GM20000 (cell line): Measurements from ENCODE around the gene RAD50.
"Not testable (repeated sequence)": the region's sequence is repeated elsewhere in the genome, so short reads cannot be mapped to it uniquely, and the experiment has no call there.

Experiments used
- DNase-seq: peaks from one replicate; pipeline ENCODE4 v3.0.0; 2012; ENCODE audit warnings: low spot score
- TF ChIP-seq, protein P1 (sequence below): IDR thresholded peaks from 2 replicates; pipeline ENCODE4 v1.5.1; 2012; ENCODE audit warnings: mild to moderate bottlenecking, control low read depth; ENCODE audit errors: extremely low read depth, missing control alignments

Gene RAD50

GRCh38 chr5:132556763-132557477 is at the start of gene RAD50:
Gene RAD50, plus strand, starts transcription at chr5:132556977. Its CDS starts 348 bp downstream, at chr5:132557325.
- TF ChIP-seq, protein P1, sequence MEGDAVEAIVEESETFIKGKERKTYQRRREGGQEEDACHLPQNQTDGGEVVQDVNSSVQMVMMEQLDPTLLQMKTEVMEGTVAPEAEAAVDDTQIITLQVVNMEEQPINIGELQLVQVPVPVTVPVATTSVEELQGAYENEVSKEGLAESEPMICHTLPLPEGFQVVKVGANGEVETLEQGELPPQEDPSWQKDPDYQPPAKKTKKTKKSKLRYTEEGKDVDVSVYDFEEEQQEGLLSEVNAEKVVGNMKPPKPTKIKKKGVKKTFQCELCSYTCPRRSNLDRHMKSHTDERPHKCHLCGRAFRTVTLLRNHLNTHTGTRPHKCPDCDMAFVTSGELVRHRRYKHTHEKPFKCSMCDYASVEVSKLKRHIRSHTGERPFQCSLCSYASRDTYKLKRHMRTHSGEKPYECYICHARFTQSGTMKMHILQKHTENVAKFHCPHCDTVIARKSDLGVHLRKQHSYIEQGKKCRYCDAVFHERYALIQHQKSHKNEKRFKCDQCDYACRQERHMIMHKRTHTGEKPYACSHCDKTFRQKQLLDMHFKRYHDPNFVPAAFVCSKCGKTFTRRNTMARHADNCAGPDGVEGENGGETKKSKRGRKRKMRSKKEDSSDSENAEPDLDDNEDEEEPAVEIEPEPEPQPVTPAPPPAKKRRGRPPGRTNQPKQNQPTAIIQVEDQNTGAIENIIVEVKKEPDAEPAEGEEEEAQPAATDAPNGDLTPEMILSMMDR: no peak
- peak; percentile 89 for DNase-seq

DNA sequence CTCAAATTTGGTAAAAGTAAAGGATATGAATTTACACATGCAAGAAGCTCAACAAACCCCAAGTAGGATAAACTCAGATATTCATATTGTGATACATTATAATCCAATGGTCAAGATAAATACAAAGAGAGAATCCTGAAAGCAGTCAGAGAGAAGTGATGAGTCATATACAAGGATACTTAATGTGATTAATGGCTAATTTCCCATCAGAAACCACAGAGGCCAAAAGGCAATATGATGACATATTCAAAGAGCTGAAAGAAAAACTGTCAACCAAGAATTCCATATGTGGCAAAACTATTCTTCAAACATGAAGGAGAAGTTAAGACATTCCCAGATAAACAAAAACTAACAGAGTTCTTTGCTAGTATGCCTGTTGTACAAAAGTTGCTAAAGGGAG is 46.7 kb upstream of the RAD50 start:
- TF ChIP-seq, protein P1: no peak

GRCh38 chr5:132513618-132514336 is 43.0 kb upstream of the RAD50 start:
- not testable (repeated sequence) for DNase-seq

More for the DNA sequence above, 46.7 kb upstream of the RAD50 start:
- DNase-seq: no peak

DNA sequence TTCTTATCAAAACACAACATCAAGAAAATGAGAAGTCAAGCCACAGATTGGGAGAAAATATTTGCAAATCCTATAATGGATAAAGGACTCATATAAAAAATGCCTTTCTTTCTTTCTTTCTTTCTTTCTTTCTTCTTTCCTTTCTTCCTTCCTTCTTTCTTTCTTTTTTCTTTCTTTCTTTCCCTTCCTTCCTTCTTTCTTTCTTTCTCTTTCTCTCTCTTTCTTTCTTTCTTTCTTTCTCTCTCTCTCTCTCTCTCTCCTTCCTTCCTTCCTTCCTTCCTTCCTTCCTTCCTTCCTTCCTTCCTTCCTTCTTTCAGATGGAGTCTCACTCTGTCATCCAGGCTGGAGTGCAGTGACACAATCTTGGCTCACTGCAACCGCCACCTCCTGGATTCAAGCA is 34.7 kb upstream of the RAD50 start:
- not testable (repeated sequence) for DNase-seq

DNA sequence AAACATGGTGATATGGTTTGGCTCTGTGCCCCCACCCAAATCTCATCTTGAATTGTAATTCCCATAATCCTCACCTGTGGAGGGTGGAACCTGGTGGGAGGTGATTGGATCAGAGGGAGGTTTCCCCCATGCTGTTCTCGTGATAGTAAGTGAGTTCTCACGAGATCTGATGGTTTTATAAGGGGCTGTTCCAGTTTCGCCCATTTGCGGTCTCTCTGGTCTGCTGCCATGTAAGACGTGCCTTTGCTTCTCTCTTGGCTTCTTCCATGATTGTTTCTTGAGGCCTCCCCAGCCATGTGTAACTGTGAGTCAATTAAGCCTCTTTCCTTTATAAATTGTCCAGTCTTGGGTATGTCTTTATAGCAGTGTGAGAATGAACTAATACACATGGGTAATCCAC is 31.9 kb upstream of the RAD50 start:
- not testable (repeated sequence) for DNase-seq

DNA sequence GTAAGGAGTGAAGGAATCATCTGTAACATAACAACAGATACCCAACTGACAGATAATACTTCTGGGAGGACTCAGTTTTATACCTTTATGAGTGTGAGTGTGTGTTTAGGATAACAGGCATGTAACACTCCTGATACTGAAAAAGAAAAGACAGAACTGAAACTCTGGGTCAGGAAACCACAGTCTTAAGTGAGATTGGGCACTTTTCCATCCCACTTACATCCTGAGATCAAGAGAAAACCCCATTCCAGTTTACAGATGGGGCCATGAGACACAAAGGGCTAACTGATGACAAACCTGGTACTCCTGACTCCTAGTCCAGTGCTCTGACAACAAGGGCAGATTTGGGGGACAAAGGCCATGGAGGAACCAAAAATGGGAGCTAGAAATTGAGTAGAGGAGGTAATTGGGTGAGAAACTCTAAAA is 31.5 kb upstream of the RAD50 start:
- TF ChIP-seq, protein P1: no peak
- DNase-seq: peak; percentile 53

GRCh38 chr5:132526290-132526973 is 30.3 kb upstream of the RAD50 start:
- TF ChIP-seq, protein P1: peak; percentile 56
- DNase-seq: peak; percentile 56

- TF ChIP-seq, protein P1: no peak
- DNase-seq: no peak
Measured at GRCh38 chr5:132526974-132527564, 29.7 kb upstream of the RAD50 start.
